Hematopoietic multipotent progenitor cell treated with erythropoietin and hydrocortisone succinate and interleukin-3 and kit ligand, for 6 days (in vitro differentiated cells): ENCODE results near the gene PIGA.
A peak's percentile ranks its signal among the peaks of the same experiment; 100 is the strongest.
"Not testable (repeated sequence)": the region's sequence is repeated elsewhere in the genome, so short reads cannot be mapped to it uniquely, and the experiment has no call there.

Experiments used
- DNase-seq: peaks from one replicate; pipeline ENCODE4 v3.0.0-alpha.2; 2015

The PIGA gene

GRCh38 chrX:15320297-15320696 lies 15.0 kb downstream of the PIGA start:
- no peak for DNase-seq

GRCh38 chrX:15319075-15319474 lies 16.2 kb downstream of the PIGA start:
- DNase-seq: no peak

- no peak for DNase-seq
Observed at GRCh38 chrX:15315509-15315908, 19.8 kb downstream of the PIGA start, which contains the start of gene ASB11. TSS of gene ASB11 (minus strand) at chrX:15315640. CDS start at chrX:15315605, 35 bp downstream.

- DNase-seq: no peak
Observed at GRCh38 chrX:15314472-15314871, 20.9 kb downstream of the PIGA start.

GRCh38 chrX:15311119-15311518 lies 24.2 kb downstream of the PIGA start:
- no peak for DNase-seq

GRCh38 chrX:15310117-15310516 lies 25.2 kb downstream of the PIGA start:
- DNase-seq: peak; percentile 26

GRCh38 chrX:15305899-15306298 lies 29.4 kb downstream of the PIGA start:
- not testable (repeated sequence) for DNase-seq

GRCh38 chrX:15301924-15302323 lies 33.4 kb downstream of the PIGA start:
- DNase-seq: peak; percentile 43

- peak; percentile 40 for DNase-seq
Observed at GRCh38 chrX:15299941-15300851, 35.1 kb downstream of the PIGA start.

- no peak for DNase-seq
Observed at GRCh38 chrX:15298780-15299179, 36.5 kb downstream of the PIGA start.

GRCh38 chrX:15298201-15298600 lies 37.1 kb downstream of the PIGA start:
- DNase-seq: no peak

- no peak for DNase-seq
Observed at GRCh38 chrX:15293451-15293850, 41.9 kb downstream of the PIGA start.

GRCh38 chrX:15292861-15293260 lies 42.5 kb downstream of the PIGA start:
- no peak for DNase-seq

- DNase-seq: no peak
Observed at GRCh38 chrX:15277604-15278003, 57.7 kb downstream of the PIGA start.

GRCh38 chrX:15274946-15275345 lies 60.4 kb downstream of the PIGA start:
- DNase-seq: no peak

- DNase-seq: not testable (repeated sequence)
Observed at GRCh38 chrX:15273275-15273674, 62.0 kb downstream of the PIGA start.

GRCh38 chrX:15271757-15272156 lies 63.6 kb downstream of the PIGA start:
- DNase-seq: no peak

- DNase-seq: peak; percentile 68
Observed at GRCh38 chrX:15269618-15270521, 65.5 kb downstream of the PIGA start, which contains the start of gene ASB9. TSS of gene ASB9 (minus strand) at chrX:15270083. CDS start at chrX:15269874, 209 bp downstream.
